PFSK-1 (cell line): ENCODE results near the gene ZSCAN23.

ENCODE experiments used
- POLR2AphosphoS5 ChIP-seq: IDR thresholded peaks from 2 replicates; pipeline ENCODE4 v1.6.1; 2012; ENCODE audit warnings: low read depth, mild to moderate bottlenecking, control low read depth, low read length, moderate library complexity
- TAF1 ChIP-seq: IDR thresholded peaks from 2 replicates; pipeline ENCODE4 v1.6.1; 2012; ENCODE audit warnings: low read length, control low read depth, borderline replicate concordance; ENCODE audit not compliant: insufficient read depth

GRCh38 chr6:28443112-28443773, at the start of gene ZSCAN23:
- TF ChIP-seq POLR2AphosphoS5, result peak; percentile 83
- TF ChIP-seq TAF1, result 0 out of 2 replicates have a peak, but pooled peaks have one; percentile 52
